Effector CD8-positive, alpha-beta T cell (primary cell): ENCODE results near the gene VENTX.
"Not testable (repeated sequence)": the region's sequence is repeated elsewhere in the genome, so short reads cannot be mapped to it uniquely, and the experiment has no call there.

Experiments used
- DNase-seq: peaks from one replicate; lab custom pipeline; 2025; lab: John Stamatoyannopoulos, UW

The VENTX gene

DNA sequence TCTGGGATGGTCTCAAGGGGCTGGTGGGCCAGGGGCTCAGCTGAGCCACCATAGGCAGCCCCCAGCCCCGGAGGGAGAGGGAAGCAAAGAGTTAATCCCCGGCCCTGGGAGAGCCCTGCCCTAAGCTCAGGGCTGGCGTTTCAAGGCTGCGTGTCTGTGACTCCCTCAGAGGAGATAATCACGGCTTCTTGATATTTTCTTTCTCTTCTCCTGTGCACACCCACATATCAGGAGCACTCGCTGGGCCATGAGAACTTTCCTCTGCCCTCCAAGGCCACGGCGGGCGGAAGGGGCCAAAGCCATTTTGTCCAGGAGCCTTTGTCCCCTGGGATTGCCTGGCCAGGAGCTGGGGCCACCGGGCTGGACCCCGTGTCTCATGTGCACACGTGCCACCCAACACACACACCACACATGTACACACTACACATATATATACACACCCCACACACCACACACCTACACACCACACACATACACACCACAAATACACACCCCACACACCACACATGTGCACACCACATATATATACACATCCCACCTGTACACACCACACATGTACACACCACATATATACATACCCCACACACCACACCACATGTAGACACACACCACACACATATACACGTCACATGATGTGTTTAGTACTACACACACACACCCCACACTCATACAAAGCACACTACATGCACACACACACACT is 16.9 kb downstream of the VENTX start:
- DNase-seq, result no peak

DNA sequence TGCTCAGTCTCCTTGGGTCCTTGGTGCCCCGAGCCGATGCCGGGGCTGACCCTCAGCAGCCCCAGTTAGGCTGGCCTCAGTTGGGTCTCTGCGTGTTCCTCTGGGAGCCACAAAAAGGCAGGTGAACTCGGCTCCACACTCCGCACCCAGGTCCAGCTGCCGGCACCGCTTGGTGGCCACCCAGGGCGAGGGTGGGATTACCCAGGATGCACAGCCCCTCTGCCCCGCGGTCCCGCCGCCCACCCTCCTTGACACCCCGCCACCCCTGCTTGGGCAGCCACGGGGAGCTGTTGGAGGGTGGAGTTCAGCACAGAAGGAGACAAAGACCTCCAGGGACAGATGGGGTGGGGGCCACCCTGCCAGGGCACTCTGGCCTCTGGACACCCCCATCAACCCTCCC is 17.7 kb downstream of the VENTX start:
- no peak for DNase-seq

DNA sequence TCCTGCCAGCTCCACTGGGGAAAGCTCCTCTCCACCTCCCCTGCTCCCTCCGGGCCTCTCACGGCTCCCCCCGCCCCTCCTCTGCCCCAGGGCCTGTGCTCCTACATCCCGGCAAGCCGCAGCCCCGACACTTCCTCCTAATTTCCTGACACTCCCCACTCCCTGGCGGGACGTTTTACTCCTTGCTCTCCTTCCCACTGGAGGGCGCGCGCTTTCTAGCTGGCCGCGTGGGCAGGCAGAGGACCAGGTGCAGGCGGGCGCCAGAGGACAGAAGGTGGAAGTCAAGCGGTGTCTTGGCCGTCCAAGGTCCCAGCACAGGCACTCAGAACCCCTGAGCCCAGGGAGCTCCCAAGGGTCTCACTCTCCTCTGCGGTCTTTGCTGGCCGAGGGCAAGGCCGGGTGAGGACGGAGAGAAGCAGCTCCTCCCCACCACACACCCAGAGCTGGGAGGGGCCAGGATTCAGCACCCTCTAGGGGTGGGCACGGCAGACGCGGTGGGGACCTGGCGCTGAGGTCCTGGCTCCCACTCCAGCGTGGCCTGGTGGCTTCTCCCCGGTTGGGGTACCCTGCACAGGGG is 19.9 kb downstream of the VENTX start:
- peak; percentile 23 for DNase-seq

DNA sequence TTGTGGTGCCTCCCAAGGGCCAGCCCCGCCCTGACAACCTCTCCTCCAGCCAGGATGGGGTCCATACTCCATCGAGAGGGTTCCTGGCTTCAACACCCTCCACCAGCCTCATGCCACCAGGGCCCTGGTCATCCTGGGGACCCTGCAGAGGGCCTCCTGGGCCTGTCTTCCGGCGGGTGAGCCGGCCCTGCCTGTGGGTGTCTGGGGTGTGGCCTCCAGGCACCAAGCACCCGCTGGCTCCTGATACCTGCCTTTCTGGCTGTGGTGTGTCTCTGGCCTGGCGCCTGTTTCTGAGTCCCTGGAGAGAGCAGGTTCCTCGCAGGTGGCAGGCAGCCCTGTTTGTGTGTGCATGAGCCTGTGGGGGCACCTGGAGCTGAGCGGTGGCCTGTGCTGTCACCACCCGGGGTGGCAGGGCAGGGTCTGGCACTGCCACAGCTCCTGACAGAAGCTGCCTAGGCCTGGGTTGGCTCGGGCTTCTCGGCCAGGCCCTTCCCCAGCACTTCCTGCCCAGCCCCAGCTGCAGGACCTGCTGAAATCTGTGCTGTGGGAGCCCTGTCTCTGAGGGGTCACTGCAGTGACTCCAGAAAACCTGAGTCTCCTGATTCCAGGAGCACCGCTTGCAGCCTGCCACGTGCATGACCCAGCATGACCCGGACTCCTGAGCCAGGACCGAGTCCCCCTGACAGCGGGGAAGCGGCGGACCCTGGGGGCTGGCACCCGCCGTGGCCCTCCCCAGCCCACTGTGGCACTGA is 20.6 kb downstream of the VENTX start:
- no peak for DNase-seq

DNA sequence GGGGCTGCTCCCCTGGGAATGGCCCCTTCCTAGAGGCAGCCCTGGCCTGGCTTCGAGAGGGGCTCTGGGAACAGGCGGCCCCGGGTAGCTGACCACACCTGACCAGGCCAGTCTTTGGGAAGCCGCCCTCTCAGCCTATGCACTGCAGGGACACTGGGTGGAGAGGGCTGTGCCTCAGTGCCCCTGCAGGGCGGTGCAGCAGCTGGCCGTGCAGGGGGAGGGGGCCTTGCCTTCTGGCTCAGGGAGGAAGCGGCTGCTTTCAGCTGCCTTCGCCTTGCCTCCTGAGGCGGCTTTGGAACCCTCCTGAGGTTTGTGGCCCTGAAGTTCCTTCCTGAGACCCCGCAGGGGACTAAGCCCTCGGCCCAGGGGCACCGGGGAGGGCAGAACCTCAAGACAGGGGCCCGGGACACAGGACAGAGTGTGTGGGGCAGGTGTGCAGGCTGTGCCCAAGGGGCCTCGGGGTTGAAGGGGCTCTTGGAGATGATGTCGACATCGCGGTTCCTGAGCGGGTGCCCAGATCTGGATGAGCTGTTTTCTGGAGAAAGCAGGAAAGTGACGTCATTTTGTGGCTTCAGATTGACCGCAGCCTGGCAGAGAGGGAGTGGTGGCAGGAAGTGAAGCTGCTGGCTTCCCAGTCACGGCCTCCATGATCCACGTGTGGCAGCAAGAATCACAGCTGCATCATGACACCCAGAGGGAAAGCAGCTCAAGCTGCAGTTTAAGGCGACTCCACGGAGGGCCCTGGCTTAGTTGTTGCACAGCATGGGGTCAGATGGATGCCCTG is 21.4 kb downstream of the VENTX start:
- peak; percentile 61 for DNase-seq

DNA sequence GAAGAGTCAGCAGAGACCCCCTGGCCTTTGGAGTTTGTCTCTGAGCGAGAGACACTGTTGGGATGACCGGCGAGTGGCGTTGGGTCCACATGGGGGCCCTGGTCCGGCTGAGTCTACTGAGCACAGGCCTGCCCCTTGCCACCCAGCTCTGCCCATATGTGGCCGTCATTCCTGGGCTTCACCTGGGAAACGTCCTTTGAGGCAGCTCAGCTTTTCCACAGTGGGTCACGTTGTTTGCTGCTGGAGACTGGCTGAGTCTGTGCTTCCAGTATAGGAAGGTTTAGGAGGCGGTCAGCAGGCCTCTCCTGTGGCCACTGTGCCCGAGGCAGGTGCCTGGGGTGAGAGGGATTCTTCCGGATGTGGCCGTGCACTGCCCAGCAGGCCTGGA is 21.9 kb downstream of the VENTX start:
- no peak for DNase-seq

DNA sequence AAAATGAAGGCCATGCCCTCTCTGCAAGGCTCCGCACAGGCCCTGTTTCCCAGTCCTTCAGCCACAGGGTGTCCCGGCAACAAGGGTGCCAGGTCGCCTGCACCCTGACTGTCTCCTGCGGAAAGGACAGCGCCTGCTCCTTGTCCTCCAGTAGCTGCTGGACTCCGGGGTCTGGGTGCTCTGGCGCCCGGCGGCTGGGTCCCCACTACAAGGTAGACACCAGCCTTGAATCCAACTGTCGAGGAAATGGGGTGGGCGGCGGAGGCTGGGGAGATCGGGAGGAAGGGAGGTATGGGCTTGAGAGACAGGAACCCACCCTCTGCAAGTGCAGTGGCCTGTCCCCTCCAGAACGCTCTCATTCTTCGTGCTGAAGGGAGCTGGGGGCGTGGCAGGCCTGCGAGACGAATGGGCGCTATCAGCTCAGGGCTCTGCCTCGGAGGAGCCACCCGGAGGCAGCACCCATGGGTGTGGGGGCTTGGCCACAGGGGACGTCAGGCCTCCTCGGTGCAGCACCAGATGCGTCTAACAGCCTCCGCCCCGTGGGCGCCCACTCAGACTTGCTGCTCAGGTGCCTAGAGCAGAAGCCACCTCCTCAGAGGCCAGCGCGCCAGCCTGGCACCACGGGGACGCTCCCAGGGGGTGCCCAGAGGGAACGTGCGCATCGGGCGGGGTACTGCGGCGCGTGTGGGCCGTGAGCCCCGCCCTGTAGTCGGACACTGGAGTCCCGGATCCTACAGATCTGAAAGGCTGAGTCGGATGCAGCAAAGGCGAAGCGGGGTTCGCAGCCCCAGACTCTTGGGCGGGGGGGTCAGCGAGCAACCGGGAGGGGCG is 23.5 kb downstream of the VENTX start:
- peak; percentile 50 for DNase-seq

DNA sequence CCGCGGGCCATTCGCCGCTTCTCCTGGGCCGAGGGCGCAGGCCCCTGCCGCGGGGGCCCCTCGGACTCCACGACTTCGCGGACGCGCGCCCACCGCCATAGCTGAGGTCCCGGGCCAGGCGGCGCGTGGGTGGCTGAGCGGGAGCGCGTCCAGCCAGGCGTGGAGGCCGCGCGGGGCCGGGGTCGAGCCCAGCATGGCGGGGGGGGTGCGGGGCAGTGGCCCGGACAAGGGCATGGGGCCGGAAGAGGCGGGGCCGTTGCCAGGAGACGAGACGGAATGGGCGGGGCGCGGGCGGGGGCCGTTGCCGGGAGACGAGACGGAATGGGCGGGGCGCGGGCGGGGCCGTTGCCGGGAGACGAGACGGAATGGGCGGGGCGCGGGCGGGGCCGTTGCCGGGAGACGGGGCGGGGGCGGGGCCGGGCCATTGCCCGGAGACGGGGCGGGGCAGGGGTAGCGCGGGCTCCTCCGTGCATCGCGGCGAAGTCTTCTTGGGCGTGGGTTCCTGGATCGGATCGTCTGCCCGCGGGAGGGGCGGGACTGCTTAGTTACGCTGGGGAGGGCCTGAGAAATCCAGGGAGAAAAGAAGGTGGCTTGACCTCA is 24.2 kb downstream of the VENTX start:
- peak; percentile 84 for DNase-seq

DNA sequence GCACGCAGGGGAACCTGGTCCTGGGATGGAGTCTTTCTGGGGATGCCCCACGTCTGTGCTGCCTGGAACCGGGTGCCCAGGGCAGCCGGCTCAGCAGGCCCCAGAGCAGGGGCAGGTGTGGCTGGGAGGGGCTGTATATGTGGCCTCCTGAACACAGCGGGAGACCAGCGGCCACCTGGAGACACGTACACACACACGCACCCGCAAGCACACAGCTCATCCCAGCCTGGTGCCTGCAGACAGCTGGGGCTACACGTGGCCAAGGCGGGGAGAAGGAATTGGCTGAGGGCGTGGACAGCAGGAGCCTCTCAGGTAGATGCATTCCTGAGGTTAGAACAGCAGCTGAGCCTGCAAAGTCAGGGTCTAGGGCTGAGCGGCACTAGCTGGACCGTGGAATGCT is 25.0 kb downstream of the VENTX start:
- no peak for DNase-seq

DNA sequence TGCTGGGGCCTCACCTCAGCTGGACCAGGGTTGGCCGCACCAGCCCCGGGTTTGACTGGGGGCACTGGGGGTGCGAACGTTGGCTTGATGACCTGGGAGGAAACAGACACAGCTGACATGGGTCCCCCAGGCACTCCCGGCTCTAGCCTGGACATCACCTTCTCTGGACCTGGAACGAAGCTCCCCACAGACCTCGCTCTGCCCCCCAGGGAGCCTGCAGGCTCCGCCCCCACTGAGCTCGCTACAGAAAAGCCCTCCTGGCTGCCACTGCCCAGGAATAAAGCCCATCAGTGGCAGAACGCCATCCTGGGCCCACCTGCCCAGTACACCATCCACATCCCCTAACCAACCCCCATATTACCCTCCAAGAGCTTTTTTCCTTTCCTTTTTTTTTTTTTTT is 26.0 kb downstream of the VENTX start:
- no peak for DNase-seq

DNA sequence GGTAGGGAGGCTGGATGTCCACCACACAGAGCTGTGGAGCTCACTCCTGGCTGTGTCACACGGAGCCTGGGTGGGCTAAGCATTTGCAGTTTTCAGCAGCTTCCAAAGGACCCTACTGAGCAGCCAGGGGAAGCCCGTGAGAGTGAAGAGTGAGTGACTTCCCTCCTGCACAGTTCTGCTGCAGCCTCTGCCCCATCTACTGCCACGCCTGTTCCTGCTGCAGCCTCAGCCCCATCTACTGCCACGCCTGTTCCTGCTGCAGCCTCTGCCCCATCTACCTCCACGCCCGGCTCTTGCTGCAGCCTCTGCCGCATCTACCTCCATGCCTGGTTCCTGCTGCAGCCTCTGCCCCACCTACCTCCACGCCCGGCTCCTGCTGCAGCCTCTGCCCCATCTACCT is 26.8 kb downstream of the VENTX start:
- DNase-seq, result no peak

DNA sequence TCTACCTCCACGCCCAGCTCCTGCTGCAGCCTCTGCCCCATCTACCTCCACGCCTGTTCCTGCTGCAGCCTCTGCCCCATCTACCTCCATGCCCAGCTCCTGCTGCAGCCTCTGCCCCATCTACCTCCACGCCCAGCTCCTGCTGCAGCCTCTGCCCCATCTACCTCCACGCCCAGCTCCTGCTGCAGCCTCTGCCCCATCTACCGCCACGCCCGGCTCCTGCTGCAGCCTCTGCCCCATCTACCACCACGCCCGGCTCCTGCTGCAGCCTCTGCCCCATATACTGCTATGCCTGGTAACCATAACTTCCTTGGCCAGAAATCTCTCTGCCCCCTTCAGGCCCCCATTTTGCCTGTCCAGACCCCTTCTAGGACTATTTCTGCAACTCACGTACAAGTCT is 27.4 kb downstream of the VENTX start:
- DNase-seq, result not testable (repeated sequence)

DNA sequence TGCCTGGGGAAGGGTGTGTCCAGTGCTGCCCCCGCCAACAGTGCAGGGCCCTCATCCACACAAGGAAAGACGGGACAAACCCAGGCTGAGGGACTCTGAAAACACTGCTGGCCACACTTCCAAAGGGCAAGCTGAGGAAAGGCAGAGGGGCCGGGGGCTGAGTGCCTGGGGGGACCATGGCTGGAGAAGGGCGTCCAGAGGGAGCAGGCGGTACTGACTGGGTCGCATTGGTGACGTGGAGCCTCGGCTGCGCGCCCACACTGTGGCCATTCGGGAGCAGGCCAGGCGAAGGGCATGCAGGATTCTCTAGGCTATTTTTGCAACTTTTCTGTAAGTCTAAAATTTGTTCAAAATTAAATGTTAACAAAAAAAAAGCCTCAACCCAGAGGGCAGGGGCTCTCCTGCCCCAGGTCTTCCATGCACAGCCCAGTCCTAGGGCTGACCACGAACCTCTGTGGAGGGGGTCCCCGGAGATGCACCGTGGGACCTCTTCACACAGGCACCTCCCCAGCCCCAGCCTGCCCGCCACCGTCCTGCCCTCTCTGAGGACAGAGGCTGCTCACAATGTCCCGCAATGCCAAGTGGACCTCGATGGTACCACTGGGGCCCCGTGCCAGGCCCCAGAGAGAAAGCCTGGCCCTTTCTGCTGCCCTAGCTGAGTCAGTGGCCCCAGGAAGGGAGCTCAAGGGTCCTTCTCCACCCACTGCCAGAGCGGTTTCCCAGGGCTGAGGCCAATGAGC is 28.6 kb downstream of the VENTX start:
- DNase-seq, result no peak

DNA sequence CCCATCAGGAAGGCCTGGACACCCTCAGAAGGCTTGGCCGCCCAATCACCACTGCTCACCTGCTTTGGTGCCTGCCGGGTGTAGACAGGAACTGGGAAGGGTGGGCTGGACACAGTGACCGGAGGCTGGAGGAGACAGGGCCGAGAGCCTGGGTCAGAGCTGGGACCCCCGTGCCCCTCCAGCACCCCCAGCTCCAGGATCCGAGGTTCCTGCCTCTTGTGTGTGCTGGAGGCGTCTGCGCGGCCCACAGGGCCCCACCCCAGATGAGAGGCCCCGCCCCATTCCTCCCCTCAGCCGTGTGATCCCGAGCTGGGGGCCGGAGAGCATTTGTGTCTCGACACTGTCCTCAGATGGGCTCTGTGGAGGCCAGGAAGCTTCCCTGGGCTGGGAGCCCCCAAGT is 29.6 kb downstream of the VENTX start:
- no peak for DNase-seq

DNA sequence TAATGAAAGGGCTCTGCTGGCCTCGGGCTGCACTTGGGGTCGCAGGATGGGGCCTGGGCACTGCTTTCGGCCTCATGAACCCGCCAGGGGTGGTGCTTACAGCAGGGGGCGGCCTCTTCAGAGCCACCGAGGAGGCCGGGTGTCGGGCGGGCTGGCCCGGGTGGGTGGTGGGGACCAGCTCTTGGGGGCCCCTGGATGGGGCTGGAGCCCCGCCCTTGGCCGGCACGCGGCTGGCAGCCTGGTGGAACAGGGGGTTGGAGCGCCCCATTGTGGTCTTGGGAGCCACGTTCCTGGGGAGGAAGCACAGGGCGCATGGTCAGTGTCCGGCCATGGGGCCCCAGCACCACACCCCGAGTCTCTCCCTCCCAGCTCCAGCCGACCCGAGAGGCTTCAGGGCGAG is 30.2 kb downstream of the VENTX start:
- no peak for DNase-seq

DNA sequence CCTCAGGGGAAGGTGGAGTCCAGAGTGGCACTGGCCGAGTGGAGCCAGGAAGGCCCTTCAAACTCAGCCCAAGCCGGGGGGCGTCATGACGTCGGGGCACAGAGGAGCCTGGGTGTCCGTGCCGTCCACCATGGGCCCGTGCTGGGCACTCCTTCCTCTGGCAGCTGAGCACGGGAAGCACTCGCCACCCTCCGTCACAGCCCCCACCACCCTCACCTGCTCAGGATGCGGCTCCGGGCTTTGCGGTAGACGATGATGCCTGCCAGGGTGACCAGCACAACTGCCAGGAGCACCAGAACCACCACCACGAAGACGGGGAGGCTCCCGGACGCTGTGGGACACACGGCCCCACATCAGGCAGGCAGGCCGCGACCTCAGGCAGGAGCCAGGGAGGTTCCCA is 30.9 kb downstream of the VENTX start:
- DNase-seq, result no peak

DNA sequence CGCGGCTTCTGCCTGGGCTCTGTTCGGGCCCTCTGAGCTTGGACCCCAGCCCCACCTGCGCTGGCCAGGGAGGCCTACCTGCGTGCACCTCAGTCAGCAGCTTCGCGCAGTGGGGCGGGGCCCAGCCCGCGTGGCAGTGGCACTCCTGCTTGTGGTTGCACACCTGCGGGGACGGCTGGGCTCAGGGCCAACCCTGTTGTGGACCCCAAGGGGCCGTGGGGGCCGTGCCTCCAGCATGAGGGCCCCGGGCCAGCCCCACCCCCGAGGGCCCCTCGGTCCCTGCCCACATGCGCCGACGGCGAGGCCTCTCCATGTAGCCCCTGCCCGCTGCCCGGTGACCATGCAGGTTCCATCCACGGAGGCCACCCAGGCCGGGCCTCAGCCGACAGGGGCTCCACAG is 31.7 kb downstream of the VENTX start:
- no peak for DNase-seq

DNA sequence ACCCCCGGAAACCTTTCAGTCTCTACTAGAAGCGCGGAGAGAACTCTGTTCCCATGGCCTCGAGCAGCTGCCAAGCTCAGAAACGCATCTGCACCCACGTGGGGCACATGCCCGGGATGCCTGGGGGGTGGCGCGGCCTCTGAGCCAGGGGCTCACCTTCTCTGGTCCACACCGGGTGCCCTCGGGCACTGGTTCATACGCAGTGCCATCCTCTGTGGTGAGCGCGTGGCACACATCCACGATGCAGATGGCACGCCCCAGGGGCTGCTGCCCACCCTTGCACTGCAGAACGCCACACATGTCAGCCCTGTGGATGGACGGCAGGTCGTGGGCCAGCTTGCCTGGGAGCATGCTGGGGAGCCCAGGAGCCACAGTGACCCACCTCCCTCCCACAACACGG is 32.5 kb downstream of the VENTX start:
- DNase-seq, result no peak

DNA sequence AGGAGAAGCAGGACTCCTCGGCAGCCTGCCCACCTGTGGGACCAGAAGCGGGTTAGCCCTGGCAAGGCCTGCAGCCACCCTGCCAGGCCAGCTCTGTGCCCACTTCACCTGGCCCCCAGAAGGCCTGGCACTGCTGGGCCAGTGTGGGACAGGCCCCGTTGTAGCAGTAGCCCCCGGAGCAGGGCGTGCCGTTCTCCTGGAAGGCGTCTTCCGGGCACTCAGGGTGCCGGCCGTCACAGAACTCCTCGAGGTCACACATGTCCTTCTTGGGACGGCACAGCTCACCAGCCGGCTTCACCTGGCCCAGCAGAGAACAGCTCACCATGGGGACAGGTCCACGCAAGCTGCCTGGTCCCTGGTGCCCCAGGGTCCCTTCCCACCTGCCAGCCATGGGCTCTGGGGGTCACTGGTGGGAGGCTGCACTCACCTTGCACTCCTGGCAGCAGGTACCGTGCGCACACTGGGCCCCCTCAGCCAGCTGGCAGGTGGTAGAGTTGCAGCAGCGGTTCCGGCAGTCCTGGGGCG is 33.2 kb downstream of the VENTX start:
- DNase-seq, result no peak
